GM12872 (cell line): ENCODE measurements around the gene PRPF18.

Source experiments
- CTCF ChIP-seq: IDR thresholded peaks from 3 replicates; pipeline ENCODE4 v1.5.1; 2011; ENCODE audit warnings: low read depth, mild to moderate bottlenecking, low read length, moderate library complexity; ENCODE audit not compliant: insufficient read depth

Gene PRPF18

DNA sequence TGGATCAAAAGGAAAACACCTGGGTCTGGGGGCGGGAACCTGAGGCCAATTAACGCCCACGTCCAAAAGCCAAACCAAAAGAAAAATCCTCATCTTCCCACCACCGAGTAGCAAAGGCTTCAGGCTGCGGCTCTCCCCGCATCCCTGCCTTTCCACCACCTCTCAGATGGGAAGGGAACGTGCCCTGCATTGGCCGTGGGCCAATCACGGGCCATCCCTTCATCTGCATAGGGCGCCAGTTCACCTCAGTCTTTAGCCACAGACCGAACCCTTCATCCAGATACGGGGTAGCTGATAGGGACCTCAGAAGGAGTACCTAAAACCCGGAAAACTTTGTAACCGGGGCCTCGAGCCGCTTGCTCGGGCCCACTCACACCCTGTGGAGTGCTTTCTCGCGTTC lies 626 bp downstream of the PRPF18 start:
- no peak for TF ChIP-seq CTCF

DNA sequence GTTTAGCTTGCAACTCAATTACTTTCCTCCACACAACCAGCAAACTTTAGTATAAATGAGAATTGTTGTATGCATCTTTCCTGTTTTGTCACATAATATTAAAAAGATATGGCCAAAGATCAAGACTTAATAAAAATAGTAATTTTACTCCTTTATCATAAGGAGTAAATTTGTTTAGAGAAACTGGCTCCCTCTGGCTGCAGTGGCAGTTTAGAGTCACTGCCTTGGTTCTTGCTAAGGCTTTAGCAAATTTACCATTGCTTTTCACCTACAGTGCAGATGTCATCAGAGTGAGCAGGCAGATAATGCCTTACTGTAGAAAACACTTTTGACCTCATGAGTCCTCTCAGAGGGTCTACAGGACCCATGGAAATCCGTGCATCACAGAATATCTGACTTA lies 2.6 kb downstream of the PRPF18 start:
- no peak for TF ChIP-seq CTCF

- TF ChIP-seq CTCF, result no peak
Measured at GRCh38 chr10:13590886-13591285, 4.1 kb downstream of the PRPF18 start.

GRCh38 chr10:13592306-13592705 lies 5.5 kb downstream of the PRPF18 start:
- no peak for TF ChIP-seq CTCF

GRCh38 chr10:13593535-13593934 lies 6.8 kb downstream of the PRPF18 start:
- TF ChIP-seq CTCF, result no peak

- TF ChIP-seq CTCF, result no peak
Measured at GRCh38 chr10:13594641-13595040, 7.9 kb downstream of the PRPF18 start.

GRCh38 chr10:13597909-13598308 lies 11.1 kb downstream of the PRPF18 start:
- no peak for TF ChIP-seq CTCF
